Neural crest cell (in vitro differentiated cells): ENCODE measurements around the gene TXNRD3. TPM values are rescaled to one million over a fixed set of nuclear protein-coding genes. Genes with fewer than 3 reads are reported as not detected.

Experiments used
- DNase-seq: peaks from one replicate; pipeline ENCODE4 v3.0.0; 2021; ENCODE audit warnings: low read depth, mixed read lengths, low spot score
- H3K27ac Mint-ChIP-seq: one replicate; pipeline ENCODE4 v1.8.0; 2021; ENCODE audit warnings: mild to moderate bottlenecking, mixed read lengths; ENCODE audit not compliant: unreplicated experiment
- H3K27me3 Mint-ChIP-seq: 2 replicates; pipeline ENCODE4 v1.8.0; 2021; ENCODE audit warnings: low read depth, mild to moderate bottlenecking, mixed read lengths
- H3K36me3 Mint-ChIP-seq: 2 replicates; pipeline ENCODE4 v1.8.0; 2021; ENCODE audit warnings: low read depth, mild to moderate bottlenecking, mixed read lengths
- H3K4me1 Mint-ChIP-seq: 2 replicates; pipeline ENCODE4 v1.8.0; 2021; ENCODE audit warnings: mixed read lengths
- H3K4me3 Mint-ChIP-seq: one replicate; pipeline ENCODE4 v1.8.0; 2021; ENCODE audit warnings: mild to moderate bottlenecking, mixed read lengths
- H3K9me3 Mint-ChIP-seq: 2 replicates; pipeline ENCODE4 v1.8.0; 2021; ENCODE audit warnings: mixed read lengths
- CTCF ChIP-seq: fragments of 200-600 bp; sonication (generic); conservative IDR thresholded peaks from 2 replicates; pipeline ENCODE4 v1.5.0; 2021; ENCODE audit warnings: antibody characterized with exemption, mild to moderate bottlenecking
- long read RNA-seq: library from polyadenylated mRNA; unstranded; transcript quantifications from one replicate; pipeline ENCODE4 v2.0.0, GENCODE V29; 2020
- total RNA-seq: library from RNA; stranded (reverse); gene quantifications from 2 replicates; pipeline ENCODE4 v1.2.1, GENCODE V29; 2021

TXNRD3 gene
- 12.8 and 13.8 TPM in 2 replicates for total RNA-seq
- long read RNA-seq, partial matches to known transcripts = 0 of 5 reads
- long read RNA-seq, other reads (novel, unspliced or antisense) = 3 of 5 reads

GRCh38 chr3:126654571-126655383 lies at the start of gene TXNRD3:
Gene TXNRD3 (minus strand): TSS chr3:126655124.
- Mint-ChIP-seq H3K4me3 (peak within 1 kb of the TSS; percentile 94), H3K4me1 (peaks cover 12% of the 10 kb centered on the region), H3K27me3 (no peaks in the 10 kb centered on the region), H3K36me3 (no peaks in the 10 kb centered on the region), H3K27ac (peak within 1 kb of the TSS; percentile 52), H3K9me3 (no peaks in the 10 kb centered on the region)
- peak; percentile 61 for DNase-seq
- peak; percentile 38 for TF ChIP-seq CTCF

GRCh38 chr3:126703512-126704493 lies 48.9 kb upstream of the TXNRD3 start, which contains the start of gene CHCHD6:
Gene CHCHD6 (plus strand): TSS chr3:126704240. CDS start chr3:126704313, 73 bp downstream.
- peak; percentile 97 for DNase-seq
- TF ChIP-seq CTCF = no peak
- peaks cover 5% of the 10 kb centered on the region for H3K36me3 Mint-ChIP-seq
- H3K9me3 Mint-ChIP-seq = no peaks in the 10 kb centered on the region
- peaks cover 20% of the 10 kb centered on the region for H3K4me1 Mint-ChIP-seq
- peak within 1 kb of the TSS; percentile 99 for H3K4me3 Mint-ChIP-seq
- H3K27ac Mint-ChIP-seq = peak within 1 kb of the TSS; percentile 40
- H3K27me3 Mint-ChIP-seq = peaks cover 23% of the 10 kb centered on the region

- DNase-seq = no peak
- H3K27me3 Mint-ChIP-seq = peaks cover 30% of the 10 kb centered on the region
- no peaks in the 10 kb centered on the region for H3K36me3 Mint-ChIP-seq
- no peak overlapping the region for H3K27ac Mint-ChIP-seq
- peaks cover 14% of the 10 kb centered on the region for H3K4me1 Mint-ChIP-seq
- H3K4me3 Mint-ChIP-seq = no peak overlapping the region
- H3K9me3 Mint-ChIP-seq = no peaks in the 10 kb centered on the region
- TF ChIP-seq CTCF = no peak
These were observed 44.1 kb upstream of the TXNRD3 start for GRCh38 chr3:126699011-126699410.

GRCh38 chr3:126696701-126697267 lies 41.9 kb upstream of the TXNRD3 start:
- Mint-ChIP-seq H3K4me1 (peaks cover 3% of the 10 kb centered on the region), H3K27ac (no peak overlapping the region), H3K36me3 (no peaks in the 10 kb centered on the region), H3K4me3 (no peak overlapping the region), H3K9me3 (no peaks in the 10 kb centered on the region), H3K27me3 (peaks cover 36% of the 10 kb centered on the region)
- no peak for TF ChIP-seq CTCF
- DNase-seq = no peak

GRCh38 chr3:126693921-126694320 lies 39.0 kb upstream of the TXNRD3 start:
- TF ChIP-seq CTCF = no peak
- Mint-ChIP-seq H3K4me1 (peaks cover 6% of the 10 kb centered on the region), H3K27ac (peak overlapping the region; percentile 44), H3K36me3 (no peaks in the 10 kb centered on the region), H3K4me3 (no peak overlapping the region), H3K27me3 (peaks cover 33% of the 10 kb centered on the region), H3K9me3 (peaks cover 2% of the 10 kb centered on the region)
- no peak for DNase-seq
